PFSK-1 (cell line): ENCODE data around the gene GSG1.

ENCODE experiments used
- FOXP2 ChIP-seq: optimal IDR thresholded peaks from 2 replicates; pipeline ENCODE3; 2011; ENCODE audit warnings: borderline replicate concordance, control low read depth, inconsistent platforms; ENCODE audit not compliant: insufficient read depth; ENCODE audit errors: extremely low read length, extremely low read depth
- POLR2AphosphoS5 ChIP-seq: IDR thresholded peaks from 2 replicates; pipeline ENCODE4 v1.6.1; 2012; ENCODE audit warnings: low read depth, mild to moderate bottlenecking, control low read depth, low read length, moderate library complexity
- SIN3A ChIP-seq: IDR thresholded peaks from 2 replicates; pipeline ENCODE4 v1.6.1; 2012; ENCODE audit warnings: mild to moderate bottlenecking, low read length, moderate library complexity, borderline replicate concordance; ENCODE audit not compliant: insufficient read depth
- TAF1 ChIP-seq: IDR thresholded peaks from 2 replicates; pipeline ENCODE4 v1.6.1; 2012; ENCODE audit warnings: low read length, control low read depth, borderline replicate concordance; ENCODE audit not compliant: insufficient read depth
- TF ChIP-seq, protein P1 (sequence below), 2 experiments: IDR thresholded peaks; 2 replicates each; pipeline versions ENCODE4 v1.6.1 to v1.8.0; 2011 to 2012; ENCODE audit warnings: low read depth in 2 of 2, low read length in 2 of 2, control low read depth in 1 of 2, inconsistent platforms in 1 of 2, mild to moderate bottlenecking in 1 of 2, moderate library complexity in 1 of 2; ENCODE audit not compliant: insufficient read depth in 1 of 2

DNA sequence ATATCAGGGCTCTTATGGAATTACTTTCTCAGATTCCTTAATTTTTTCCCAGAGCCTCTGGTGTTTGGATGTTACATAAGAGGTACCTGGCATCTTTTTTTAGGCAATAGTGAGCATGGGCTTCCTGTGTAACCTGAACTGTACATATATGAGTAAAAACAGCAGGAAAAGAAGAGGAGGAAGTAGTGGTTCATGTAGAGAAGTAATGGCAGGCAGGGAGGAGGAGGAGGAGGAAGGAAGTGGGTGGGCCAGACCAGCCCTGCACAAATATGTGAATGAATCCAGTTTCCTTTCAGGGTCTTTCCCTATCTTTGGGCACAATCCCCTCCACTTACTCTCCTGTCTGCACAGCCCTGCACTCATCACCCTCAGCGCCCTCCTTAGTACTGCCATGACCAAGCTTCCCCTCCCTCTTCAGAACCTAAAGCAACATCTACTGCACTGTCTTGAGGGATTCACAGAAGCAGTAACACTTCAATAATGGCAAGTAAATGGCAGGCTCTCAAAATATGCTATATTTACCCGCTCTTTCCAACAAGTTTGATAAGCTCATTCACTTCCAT, 40.9 kb upstream of the GSG1 start:
- TF ChIP-seq SIN3A (no peak), TAF1 (no peak), POLR2AphosphoS5 (no peak), FOXP2 (no peak)
- TF ChIP-seq, protein P1, sequence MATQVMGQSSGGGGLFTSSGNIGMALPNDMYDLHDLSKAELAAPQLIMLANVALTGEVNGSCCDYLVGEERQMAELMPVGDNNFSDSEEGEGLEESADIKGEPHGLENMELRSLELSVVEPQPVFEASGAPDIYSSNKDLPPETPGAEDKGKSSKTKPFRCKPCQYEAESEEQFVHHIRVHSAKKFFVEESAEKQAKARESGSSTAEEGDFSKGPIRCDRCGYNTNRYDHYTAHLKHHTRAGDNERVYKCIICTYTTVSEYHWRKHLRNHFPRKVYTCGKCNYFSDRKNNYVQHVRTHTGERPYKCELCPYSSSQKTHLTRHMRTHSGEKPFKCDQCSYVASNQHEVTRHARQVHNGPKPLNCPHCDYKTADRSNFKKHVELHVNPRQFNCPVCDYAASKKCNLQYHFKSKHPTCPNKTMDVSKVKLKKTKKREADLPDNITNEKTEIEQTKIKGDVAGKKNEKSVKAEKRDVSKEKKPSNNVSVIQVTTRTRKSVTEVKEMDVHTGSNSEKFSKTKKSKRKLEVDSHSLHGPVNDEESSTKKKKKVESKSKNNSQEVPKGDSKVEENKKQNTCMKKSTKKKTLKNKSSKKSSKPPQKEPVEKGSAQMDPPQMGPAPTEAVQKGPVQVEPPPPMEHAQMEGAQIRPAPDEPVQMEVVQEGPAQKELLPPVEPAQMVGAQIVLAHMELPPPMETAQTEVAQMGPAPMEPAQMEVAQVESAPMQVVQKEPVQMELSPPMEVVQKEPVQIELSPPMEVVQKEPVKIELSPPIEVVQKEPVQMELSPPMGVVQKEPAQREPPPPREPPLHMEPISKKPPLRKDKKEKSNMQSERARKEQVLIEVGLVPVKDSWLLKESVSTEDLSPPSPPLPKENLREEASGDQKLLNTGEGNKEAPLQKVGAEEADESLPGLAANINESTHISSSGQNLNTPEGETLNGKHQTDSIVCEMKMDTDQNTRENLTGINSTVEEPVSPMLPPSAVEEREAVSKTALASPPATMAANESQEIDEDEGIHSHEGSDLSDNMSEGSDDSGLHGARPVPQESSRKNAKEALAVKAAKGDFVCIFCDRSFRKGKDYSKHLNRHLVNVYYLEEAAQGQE (IDR thresholded peaks at IDR 0.05; ENCODE audit: insufficient read depth in 1 of 2, low read depth in 2 of 2, low read length in 2 of 2), result no peak
